Stimulated activated CD4-positive, alpha-beta T cell treated with anti-CD3 and anti-CD28 coated beads, Interleukin-4, amount 100 ng/mL, for 1 hour (primary cell): ENCODE data around the gene SGTA.

Source experiments
- DNase-seq: peaks from one replicate; pipeline ENCODE4 v3.0.0-alpha.2; 2020

The SGTA gene

DNA sequence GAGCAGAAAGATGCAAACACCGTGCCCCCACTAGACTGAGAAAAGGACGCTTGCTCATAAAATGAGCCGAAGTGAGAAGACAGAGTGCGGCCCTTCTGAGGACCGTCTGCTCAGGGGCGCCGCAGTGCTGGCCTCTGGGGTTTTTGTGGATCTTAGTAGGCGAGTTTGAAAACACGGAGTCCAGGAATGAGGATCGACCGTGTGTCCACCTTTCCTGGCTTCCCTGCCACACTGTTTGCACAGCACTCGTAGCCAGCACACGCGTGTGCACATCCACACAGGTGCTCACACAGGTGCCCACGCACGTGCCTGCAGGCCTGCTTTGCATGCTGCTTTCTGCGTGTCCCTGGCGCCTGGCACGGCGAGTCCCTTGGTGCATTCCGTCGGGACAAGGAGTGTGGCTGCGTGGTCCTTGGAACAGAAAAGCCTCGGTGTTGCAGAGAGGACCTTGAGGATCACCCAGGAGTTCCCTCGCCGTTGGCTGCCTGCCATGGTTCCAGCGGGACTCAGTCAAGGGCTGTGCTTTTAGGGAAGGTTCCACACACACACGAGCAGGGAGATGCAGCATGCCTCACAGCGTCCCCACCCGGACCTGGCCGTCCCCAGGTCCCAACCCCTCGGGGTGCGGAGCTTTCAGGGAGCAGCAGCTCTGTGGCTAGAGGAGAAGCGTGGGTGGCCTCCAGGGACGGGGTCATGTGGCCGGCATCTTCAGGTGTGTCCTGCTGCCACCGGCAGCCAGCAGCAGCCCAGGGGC lies 26.5 kb upstream of the SGTA start:
- no peak for DNase-seq

DNA sequence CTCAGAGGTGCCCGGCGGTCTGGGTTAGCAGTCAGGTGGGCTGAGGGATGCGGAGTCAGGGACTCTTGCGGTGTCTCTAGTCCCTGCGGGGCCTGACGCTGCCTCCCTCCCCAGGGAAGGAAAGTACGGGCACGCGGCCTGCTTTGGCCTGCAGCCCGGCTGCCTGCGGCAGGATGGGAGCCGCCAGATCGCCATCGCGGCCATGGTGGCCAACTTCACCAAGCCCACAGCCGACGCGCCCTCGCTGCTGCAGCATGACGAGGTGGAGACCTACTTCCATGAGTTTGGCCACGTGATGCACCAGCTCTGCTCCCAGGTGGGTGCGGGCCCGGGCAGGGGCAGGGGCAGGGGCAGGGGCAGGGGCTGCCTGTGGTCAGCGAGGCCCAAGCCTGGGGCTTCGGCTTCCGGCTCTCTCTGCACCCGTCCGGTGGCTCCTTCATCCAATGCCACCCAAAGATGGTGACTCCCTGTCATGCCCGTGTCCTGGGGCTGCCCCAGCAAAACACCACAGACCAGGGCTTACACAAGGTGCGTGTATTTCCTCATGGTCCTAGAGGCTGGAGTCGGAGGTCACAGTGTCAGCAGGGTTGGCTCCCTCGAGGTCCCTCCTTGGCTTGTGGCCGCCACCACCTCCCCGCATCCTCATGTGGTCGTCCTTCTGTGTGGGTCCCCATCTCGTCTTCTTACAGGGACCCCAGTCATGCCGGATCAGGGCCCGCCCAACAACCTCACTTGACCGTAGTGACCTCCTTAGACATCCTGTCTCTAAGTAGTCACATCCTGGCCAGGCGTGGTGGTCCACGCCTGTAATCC lies 25.3 kb upstream of the SGTA start:
- no peak for DNase-seq

DNA sequence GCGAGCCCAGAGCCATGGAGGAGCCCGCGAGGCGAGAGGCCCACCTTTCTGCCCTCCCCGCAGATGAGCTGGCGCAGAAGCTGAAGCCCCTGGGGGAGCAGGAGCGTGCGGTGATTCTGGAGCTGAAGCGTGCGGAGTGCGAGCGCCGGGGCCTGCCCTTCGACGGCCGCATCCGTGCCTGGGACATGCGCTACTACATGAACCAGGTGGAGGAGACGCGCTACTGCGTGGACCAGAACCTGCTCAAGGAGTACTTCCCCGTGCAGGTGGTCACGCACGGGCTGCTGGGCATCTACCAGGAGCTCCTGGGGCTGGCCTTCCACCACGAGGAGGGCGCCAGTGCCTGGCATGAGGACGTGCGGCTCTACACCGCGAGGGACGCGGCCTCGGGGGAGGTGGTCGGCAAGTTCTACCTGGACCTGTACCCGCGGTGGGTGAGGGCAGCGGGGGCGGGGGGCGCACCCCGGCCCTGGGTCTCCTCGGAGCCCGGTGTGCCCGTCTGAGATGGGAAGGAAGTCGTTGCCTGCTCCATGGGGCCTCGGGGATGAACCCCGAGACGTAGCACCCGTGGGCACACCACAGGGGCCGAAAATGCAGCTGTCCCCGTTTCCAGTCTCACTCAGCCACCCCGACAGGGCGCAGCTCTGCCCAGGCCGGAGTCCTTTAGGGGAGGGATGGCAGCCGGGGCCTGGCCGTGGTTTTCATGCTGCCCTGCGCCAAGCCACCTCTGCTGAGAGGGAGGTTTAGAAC lies 24.5 kb upstream of the SGTA start:
- no peak for DNase-seq

DNA sequence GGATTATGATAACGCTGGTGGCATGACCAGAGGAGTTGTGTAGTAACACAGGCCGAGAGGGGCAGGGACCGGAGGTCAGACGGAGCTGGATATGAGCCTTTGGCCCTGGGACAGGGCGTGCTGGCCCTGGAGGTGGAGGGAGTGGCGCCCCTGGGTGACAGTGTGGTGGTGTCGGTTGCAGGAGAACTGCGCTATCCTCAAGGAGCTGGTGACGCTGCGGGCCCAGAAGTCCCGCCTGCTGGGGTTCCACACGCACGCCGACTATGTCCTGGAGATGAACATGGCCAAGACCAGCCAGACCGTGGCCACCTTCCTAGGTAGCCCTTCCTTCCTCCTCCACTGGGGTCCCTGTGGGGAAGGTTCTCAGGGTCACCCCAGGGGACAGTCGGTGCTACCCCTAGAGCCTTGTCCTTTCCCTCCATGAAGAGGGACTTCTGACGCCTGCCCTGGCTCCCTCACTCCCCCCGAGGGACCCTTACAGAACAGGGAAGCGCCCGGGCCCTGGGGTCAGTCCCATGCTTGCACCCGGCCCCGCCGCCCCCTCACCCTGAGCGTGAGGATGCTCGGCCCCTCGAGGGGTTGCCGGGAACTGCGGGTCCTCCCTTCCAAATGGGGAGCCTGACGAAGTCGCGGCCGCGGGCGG lies 23.8 kb upstream of the SGTA start:
- DNase-seq = no peak

DNA sequence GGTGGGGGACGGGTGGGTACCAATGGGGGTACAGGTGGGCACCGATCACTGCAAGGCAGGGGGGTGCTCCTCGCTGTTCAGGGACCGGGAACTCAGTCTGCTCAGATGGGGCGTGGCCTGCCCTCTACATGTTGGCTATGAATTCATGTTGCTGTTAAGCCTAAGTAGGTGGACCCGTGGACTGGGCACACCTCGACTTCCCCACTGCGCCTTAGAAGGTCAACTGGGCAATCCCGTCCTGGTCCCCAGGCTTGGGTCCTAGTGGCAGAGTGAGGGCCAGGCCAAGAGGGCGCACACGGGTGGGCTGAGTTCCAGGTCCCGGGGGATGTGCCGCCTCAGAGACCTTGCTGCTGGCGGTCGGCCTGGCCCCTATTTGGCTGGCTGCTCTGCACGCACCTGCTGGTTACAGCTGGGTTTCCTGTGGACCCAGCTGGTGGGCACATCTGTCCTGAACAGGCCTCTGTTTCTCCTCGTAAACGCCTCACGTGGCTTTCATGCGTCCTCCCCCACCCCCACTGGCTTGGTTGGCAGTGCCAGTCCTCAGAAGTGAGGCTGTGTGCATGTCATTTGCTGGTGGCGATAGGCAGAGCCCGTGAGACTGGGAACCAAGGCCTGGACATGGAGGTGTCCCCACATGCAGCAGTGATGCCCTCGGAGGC lies 23.0 kb upstream of the SGTA start:
- DNase-seq = no peak

DNA sequence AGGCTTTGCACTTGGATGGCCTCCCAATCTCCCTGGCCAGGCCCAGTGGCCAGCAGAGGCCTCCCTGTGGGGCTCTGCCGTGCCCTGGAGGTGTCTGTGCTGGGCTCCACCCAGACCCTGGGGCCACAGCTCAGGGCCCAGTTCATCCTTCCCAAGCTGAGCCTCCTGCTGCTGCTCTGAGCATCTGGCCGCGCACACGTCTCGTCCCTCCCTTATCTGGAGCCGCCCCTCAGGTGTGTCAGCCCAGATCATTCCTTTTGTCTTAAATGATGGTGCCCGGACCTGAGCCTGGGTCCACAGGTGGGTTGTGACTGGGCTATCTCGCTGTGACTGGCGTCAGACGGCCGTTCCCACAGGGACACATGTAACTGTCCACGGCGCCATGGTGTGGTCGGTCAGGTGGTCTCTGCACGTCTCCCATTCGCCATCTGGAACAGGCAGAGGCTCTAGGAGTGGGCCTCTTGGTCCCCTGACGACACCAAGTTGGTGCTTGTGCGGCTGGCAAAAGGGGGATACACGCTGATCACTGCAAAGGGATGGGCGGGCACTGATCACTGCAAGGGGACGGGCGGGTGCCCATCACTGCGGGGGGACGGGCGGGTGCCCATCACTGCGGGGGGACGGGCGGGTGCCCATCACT lies 22.3 kb upstream of the SGTA start:
- DNase-seq = no peak

DNA sequence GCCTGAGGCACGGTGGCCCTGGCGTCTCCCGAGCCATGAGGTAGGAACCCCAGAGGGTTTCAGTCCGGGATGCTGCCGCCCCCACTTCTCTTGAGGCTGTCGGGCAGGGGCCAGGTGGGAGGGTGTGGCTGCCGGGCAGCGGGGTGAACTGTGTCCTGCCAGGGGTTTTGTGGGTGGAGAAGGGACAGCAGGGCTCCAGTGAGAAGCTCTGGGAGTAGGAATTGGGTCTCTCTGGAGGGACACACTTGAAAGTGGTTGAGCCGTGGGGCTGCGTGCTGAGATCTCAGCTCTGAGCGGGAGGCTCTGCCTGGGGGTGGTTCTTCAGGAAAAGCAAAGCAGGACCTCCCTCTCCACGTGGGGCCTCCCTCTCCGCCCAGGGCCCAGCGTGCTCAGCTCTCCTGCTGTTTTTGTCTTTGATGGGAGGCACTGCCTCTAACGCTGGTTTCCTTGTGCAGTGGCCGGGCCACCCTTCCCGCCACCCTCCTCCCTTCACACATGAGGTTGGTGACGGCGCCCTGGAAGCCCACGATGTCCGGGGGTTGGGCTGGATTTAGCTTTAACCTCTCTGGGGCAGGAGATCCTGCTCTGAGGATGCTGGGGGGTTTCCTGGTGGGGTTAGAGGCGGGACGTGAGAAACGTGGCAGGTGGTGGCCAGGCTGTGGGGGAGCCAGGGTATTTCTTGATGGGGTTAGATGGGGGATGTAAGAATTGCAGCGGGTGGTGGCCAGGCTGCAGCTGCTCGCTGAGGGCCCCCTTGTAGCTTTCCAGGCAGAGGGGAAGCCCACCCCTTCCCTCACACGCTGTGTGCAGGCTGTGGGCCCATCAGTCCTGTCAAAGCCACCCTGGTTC lies 21.3 kb upstream of the SGTA start:
- no peak for DNase-seq

DNA sequence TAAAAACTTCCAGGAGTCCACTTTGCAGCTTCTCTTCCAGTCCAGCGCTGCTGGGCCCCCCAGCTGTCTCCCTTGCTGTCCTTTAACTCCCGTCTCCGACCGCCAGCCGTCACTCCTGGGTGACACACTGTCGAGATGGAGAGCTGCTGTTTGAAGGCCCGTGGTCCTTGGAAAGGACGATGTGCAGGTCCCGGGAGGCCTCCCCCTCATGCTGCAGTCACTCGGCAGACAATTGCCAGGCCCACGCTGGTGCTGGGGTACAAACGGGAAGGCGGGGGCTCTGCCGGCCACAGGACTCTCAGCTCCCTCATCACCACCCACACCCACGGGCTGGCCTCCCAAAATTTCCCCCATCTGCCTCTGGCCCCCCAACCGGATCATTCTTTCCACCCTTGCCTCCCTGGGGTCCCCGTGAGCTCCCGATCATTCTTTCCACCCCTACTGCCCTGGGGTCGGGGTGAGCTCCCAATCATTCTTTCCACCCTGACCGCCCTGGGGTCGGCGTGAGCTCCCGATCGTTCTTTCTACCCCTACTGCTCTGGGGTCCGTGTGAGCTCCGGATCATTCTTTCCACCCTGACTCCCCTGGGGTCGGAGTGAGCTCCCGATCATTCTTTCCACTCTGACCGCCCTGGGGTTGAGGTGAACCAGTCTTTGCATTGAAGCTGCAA lies 20.5 kb upstream of the SGTA start:
- DNase-seq = no peak

DNA sequence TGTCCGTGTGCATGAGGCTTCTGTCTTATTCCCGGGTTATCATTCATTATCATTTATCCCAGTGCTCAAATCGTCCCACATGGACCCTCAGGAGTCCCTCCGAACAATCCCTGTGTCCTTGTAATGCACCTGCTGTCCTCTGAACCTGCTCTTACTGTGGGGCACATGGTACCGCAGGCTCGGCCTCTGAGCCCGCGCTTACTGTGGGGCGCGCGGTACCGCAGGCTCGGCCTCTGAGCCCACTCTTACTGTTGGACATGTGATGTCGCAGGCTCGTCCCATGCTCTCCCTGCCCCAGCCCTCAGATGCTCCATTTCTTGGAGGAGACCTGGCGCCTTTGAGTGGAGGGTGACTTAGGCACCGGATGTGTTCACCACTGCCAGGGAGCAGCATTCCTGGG lies 19.8 kb upstream of the SGTA start:
- no peak for DNase-seq

DNA sequence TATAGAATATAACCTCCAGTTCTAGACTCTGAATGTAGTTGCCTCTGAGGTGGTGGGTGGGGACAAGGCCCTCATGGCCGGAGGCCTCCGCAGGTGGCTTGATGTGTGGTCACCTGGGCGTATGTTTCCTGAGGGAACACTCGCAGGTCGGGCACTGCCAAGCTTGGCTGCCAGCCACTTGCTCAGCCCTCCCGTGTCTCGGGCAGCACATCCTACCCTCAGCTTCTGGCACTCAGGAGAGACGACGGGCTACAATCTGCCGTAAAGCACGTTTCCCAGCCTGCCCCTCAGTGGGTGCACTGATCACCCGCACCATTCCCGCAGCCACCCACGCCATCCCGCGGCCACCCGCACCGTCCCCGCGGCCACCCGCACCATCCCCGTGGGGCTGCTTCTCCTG lies 17.4 kb upstream of the SGTA start:
- DNase-seq = no peak

DNA sequence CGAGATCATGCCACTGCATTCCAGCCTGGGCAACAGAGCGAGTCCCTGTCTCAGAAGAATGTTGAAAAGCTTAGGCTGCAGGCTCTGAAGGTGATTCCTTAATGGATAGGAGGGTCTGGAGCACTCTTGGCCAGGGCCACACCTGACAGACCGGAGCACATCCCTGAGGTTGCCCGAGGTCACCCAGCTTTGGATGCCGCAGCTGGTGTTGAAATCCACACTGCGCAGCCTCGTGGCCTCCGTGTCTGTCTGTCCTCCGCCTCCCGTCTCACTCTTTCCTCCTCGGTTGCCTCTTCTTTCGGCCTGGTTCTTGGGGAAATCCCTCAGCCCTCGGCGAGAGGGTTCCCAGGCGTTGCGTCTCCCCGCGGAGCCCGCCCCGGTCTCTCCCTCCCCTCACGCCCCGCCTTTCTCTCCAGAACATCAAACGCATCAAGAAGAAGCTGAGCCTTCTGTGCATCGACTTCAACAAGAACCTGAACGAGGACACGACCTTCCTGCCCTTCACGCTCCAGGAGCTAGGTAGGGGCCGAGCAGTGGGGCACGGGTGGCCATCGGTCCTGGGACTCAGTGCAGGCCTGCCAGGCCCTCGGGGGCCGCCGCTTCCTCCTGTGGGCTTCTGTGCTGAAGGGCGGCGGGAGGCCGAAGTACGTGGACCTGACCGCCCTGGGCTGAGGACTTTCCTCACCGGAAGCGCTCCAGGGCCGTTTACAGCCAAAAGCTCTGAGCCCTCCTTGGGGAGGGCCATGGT lies 16.4 kb upstream of the SGTA start:
- DNase-seq = no peak

DNA sequence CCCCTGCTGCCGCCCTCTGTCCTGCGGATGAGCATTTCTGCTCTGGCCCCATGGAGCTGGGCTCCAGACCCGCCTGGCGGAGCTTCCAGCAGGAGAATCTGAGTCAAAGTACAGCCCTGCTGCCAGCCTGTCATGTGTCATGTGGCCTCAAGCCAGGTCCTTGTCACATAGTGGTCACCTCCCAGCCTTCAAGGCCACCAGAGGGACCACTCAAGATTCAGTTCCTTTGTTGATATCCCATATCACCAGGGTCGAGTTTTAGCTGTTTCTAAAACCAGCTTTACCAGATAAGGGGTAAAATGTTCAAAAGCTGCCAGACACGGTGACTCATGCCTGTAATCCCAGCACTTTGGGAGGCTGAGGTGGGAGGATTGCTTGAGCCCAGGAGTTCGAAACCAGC lies 15.7 kb upstream of the SGTA start:
- DNase-seq = no peak

DNA sequence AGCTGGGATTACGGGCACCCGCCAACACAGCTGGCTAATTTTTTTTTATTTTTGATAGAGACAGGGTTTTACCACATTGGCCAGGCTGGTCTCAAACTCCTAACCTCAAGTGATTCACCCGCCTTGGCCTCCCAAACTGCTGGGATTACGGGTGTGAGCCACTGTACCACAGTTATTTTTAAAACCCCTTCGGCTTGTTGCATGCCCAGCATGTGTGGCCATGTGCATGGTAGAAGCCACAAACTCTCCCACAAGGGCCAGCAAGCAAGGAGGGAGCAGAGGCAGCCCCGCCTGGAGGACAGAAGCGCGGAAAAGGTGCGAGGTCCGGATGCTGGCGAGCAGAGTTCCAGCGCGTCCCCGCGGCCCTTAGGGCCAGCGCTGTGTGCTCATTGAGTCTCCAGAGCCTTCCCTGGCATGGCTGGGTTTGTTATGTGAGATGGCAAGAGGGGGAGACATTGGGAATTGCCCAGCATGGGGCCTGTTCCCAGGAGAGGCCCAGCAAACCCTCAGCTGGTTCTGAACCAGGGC lies 15.1 kb upstream of the SGTA start:
- DNase-seq = no peak

DNA sequence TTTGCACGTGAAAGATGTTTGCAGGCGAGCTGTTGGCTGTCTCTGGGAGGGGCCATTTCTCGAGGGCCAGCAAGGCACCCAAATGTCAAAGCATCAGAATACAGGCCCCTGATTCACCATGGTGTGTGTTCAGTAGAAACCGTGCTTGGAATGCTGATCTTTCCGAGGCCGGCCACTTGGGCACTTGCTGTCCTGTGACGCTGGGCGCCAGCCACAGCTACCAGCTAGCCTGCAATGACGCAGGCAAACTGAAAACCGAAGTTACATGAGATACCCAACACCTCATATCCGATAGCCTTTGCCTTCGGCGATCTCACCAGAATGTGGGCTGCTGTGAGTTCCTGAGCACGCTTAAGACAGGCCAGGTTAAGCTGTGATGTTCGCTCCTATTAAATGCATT lies 14.2 kb upstream of the SGTA start:
- DNase-seq = no peak

DNA sequence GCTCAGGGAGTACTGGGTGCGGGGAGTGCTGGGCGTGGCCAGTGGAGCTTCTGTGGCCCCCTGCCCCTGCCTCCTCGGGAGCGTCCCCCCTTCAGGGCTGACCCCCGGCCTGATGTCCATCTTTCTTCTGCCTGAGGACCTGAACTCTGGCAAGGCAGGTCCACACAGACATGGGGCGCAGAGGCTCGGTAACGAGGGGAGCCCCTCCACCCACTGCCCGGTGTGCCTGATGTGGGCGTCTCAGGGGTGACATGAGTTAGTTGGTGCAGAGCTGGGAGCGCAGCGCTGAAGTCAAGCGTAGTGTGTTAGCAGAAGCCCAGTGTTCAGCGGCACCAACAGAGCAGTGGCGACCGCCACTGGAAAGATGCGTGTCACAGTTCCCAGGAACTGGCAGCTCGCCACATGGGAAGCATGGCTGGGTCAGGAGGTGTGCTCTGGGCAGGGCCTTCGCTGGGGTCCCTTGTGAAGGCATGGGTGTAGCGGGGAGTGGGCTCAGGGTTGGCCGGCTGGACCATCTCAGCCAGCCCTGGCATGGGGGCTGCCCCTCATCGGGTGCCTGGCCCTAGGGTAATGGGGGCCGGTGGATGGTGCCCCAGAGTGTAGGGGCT lies 13.7 kb upstream of the SGTA start:
- DNase-seq = no peak

DNA sequence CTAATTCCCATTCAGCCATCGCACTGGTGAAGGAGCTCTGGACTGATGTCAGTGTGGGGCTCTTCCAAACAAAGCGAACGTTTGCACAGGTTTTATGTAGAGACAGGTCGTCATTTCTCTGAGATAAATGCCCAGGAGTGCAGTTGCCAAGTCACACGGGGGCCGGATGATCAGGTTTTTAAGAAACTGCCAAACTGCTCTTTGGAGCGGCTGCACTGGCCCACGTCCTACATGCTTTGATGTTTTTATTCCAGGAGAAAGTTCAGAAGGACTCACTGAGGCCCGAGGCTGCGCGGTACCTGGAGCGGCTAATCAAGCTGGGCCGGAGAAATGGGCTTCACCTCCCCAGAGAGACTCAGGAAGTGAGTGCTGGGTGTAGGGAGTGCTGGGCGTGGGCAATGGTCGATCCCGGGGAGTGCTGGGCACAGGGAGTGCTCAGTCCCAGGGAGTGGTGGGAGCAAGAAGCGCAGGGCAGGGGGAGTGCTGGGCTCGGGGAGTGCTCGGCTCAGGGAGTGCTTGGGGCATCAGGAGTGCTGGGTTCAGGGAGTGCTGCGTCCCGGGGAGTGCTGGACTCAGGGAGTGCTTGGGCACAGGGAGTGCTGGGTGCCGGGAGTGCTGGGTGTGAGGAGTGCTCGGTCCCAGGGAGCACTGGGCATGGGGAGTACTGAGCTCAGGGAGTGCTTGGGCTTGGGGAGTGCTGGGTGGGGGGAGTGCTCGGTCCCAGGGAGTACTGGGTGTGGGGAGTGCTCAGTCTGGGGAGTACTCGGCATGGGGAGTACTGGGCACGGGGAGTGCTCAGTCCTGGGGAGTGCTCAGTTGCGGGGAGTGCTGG lies 13.0 kb upstream of the SGTA start:
- no peak for DNase-seq

DNA sequence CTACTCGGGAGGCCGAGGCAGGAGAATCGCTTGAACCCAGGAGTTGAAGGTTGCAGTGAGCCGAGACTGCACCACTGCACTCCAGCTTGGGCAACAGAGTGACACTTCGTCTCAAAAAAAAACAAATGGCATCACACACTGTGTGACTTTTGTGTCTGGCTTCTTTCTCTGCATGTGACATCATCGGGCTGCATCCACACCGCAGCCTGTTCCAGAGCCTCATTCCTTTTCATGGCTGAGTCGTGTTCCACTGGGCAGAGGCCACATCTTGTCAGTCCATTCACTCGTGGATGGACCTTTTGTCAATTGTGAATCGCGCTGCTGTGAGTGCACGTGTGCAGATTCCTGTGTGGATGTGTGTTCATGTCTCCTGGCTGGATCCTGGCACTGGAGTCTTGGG lies 10.5 kb upstream of the SGTA start:
- no peak for DNase-seq

DNA sequence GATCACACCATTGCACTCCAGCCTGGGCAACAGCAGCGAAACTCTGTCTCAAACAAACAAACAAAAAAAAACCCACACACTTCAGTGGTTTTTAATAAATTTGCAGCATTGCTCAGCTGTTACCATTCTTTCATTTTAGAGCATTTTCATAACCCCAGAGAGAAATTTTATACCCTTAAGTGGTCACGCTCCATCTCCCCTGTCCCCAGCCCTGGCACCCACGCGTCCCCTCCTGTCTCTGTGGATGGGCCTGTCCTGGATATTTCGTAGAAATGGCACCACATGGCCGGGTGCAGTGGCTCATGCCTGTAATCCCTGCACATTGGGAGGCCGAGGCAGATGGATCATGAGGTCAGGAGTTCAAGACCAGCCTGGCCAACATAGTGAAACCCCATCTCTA lies 10.1 kb upstream of the SGTA start:
- no peak for DNase-seq
